ENCODE results near the gene EEPD1. TPM values are rescaled to one million over a fixed set of nuclear protein-coding genes. Genes with fewer than 3 reads are reported as not detected.

The EEPD1 gene
- total RNA-seq, 6 experiments from 2014 or later, result 5.9 to 18.6 (median 10.6) TPM

DNA sequence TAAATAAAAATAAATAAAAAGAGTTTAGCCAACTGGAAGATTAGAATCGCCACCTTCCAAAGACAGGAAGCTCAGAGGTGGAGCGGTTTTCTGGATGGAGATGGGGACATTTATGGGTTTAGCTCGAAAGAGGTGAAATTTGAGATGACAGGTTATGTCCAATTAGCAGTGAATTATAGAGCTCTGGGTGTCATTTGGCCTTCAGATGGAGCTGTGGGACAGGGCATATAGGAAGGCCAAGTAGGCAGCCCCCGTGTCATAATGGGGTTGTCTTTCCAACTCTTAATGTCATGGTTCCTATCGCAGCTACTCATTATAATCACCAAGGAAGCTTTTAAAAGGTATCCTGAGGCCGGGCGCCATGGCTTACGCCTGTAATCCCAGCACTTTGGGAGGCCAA, 21.0 kb upstream of the EEPD1 start:
- 86% methylated on average over 4 of the region's 8 CpGs for WGBS (ENCODE audit: insufficient coverage, low coverage, low lambda C conversion rate, missing lambda C conversion rate)
- no peaks in the 10 kb centered on the region for H3K27me3 ChIP-seq
- peaks cover 0 to 15% (median 6%) of the 10 kb centered on the region in 4 donors for H3K4me1 ChIP-seq
- intact Hi-C loops (cut with DNase I), result no loop called here
- no peak for TF ChIP-seq POLR2A (IDR thresholded peaks at IDR 0.05)
- TF ChIP-seq, protein P1, sequence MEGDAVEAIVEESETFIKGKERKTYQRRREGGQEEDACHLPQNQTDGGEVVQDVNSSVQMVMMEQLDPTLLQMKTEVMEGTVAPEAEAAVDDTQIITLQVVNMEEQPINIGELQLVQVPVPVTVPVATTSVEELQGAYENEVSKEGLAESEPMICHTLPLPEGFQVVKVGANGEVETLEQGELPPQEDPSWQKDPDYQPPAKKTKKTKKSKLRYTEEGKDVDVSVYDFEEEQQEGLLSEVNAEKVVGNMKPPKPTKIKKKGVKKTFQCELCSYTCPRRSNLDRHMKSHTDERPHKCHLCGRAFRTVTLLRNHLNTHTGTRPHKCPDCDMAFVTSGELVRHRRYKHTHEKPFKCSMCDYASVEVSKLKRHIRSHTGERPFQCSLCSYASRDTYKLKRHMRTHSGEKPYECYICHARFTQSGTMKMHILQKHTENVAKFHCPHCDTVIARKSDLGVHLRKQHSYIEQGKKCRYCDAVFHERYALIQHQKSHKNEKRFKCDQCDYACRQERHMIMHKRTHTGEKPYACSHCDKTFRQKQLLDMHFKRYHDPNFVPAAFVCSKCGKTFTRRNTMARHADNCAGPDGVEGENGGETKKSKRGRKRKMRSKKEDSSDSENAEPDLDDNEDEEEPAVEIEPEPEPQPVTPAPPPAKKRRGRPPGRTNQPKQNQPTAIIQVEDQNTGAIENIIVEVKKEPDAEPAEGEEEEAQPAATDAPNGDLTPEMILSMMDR (IDR thresholded peaks at IDR 0.05), result no peak
- DNase-seq (no peak), ATAC-seq (no peak)
- no peaks in the 10 kb centered on the region for H3K9me3 ChIP-seq
- no peaks in the 10 kb centered on the region for H3K36me3 ChIP-seq
- H3K27ac ChIP-seq, result no peak overlapping the region
- no peak overlapping the region for H3K4me3 ChIP-seq

DNA sequence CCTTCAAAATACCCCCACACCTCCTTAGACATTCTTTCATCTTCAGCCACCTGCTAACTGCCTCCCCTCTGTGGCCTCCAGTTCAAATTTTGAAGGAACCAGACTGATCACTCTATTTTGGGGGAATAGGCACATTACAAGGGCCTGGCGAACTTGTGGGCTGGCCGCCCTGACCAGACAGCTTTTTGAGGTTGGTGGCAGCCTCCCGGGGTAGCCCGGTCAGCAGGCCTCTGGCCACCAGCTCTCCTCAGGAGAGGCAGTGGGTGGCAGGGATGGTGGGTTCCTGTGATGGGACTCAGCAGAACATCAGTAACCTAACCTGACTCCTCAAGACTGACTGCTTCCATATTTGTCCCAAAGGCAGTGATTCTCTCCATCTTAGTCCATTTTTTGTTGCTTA, 17.4 kb upstream of the EEPD1 start:
- 100% methylated on average over 4 of the region's 4 CpGs for WGBS (ENCODE audit: insufficient coverage, low coverage, low lambda C conversion rate, missing lambda C conversion rate)
- intact Hi-C loops (cut with DNase I), result no loop called here

DNA sequence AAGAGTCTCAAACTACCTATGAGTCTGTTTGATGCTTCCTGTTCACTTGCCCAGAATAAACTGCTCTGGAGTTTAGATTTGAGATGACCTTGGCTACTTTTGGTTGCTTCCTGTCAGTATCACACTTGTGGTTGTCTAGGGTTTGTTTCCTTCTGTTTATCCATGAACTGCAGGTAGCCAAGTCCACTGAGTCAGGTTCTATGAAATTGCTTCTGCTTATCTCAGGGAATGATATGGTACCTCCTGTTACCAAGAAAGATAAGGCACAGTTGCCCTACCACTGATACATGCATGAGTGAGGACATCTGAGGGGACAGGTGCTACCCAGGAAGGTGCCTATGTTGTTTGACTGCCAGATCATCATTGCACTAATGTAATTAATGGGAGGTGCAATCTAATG, 15.8 kb upstream of the EEPD1 start:
- Histone ChIP-seq H3K4me3 (no peak overlapping the region), H3K9me3 (no peaks in the 10 kb centered on the region), H3K27ac (no peak overlapping the region), H3K36me3 (no peaks in the 10 kb centered on the region), H3K27me3 (no peaks in the 10 kb centered on the region), H3K4me1 (no peaks in the 10 kb centered on the region)
- TF ChIP-seq, protein P1 (IDR thresholded peaks at IDR 0.05), result no peak
- TF ChIP-seq POLR2A (IDR thresholded peaks at IDR 0.05), result no peak
- ATAC-seq (no peak), DNase-seq (no peak)
- intact Hi-C loops (cut with DNase I), result no loop called here

More for the DNA sequence above, 17.4 kb upstream of the EEPD1 start:
- DNase-seq (no peak), ATAC-seq (no peak)
- TF ChIP-seq, protein P1 (IDR thresholded peaks at IDR 0.05), result no peak
- no peak for TF ChIP-seq POLR2A (IDR thresholded peaks at IDR 0.05)
- Histone ChIP-seq H3K4me3 (no peak overlapping the region), H3K9me3 (no peaks in the 10 kb centered on the region), H3K27me3 (no peaks in the 10 kb centered on the region), H3K36me3 (no peaks in the 10 kb centered on the region), H3K27ac (no peak overlapping the region), H3K4me1 (no peaks in the 10 kb centered on the region)

DNA sequence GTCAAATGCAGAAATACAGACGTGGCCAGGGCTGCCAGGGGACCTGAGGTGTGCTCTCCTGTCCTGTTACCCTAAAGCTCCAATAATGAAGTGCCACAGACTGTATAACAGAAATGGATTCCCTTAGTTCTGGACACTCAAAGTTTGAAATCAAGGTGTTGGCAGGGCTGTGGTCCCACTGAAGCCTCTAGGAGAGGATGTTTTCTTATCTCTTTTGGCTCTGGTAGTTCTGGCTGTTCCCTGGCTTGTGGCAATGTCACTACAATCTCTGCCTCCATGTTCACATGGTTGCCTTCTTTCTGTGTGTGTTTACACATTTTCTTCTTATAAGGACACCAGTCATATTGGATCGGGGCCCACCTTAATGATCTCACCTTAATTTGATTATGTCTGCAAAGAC, 15.3 kb upstream of the EEPD1 start:
- DNase-seq (no peak), ATAC-seq (no peak)
- Histone ChIP-seq H3K27me3 (no peaks in the 10 kb centered on the region), H3K9me3 (no peaks in the 10 kb centered on the region), H3K36me3 (no peaks in the 10 kb centered on the region), H3K27ac (no peak overlapping the region), H3K4me1 (no peaks in the 10 kb centered on the region), H3K4me3 (no peak overlapping the region)
- WGBS (ENCODE audit: insufficient coverage, low coverage, low lambda C conversion rate, missing lambda C conversion rate), result 82% methylated on average over 2 of the region's 2 CpGs
- no peak for TF ChIP-seq POLR2A (IDR thresholded peaks at IDR 0.05)
- TF ChIP-seq, protein P1 (IDR thresholded peaks at IDR 0.05), result no peak
- intact Hi-C loops (cut with DNase I), result no loop called here

DNA sequence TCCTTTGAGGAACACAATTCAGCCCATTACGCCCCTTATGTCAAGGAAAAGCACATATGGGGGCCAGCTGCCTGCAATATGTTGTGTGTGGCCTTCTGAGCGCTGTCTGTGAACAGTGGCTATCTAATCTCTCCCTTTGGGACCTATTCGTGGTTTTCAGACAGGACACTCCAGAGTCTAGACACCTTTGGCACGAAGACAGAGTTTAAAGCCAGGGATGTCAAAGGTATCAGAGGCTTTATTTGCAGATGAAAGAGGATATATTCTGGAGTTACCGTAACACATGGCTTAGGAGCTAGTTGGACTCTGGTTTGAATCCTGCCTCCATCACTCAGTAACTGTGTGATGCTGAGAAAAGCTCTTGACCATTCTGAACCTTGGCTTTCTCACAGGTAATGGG, 14.8 kb upstream of the EEPD1 start:
- DNase-seq (no peak), ATAC-seq (peak; percentile 41 to 65 (median 50))
- no peak overlapping the region for H3K4me3 ChIP-seq
- no peaks in the 10 kb centered on the region for H3K4me1 ChIP-seq
- H3K27ac ChIP-seq, result no peak overlapping the region
- no peaks in the 10 kb centered on the region for H3K36me3 ChIP-seq
- 36% methylated on average over 4 of the region's 5 CpGs for WGBS (ENCODE audit: insufficient coverage, low coverage, low lambda C conversion rate, missing lambda C conversion rate)
- intact Hi-C loops (cut with DNase I), result no loop called here
- H3K27me3 ChIP-seq, result no peaks in the 10 kb centered on the region
- no peaks in the 10 kb centered on the region for H3K9me3 ChIP-seq
- no peak for TF ChIP-seq POLR2A (IDR thresholded peaks at IDR 0.05)
- TF ChIP-seq, protein P1 (IDR thresholded peaks at IDR 0.05), result no peak
